Measurements from ENCODE around the gene CLEC7A.

CLEC7A gene

DNA sequence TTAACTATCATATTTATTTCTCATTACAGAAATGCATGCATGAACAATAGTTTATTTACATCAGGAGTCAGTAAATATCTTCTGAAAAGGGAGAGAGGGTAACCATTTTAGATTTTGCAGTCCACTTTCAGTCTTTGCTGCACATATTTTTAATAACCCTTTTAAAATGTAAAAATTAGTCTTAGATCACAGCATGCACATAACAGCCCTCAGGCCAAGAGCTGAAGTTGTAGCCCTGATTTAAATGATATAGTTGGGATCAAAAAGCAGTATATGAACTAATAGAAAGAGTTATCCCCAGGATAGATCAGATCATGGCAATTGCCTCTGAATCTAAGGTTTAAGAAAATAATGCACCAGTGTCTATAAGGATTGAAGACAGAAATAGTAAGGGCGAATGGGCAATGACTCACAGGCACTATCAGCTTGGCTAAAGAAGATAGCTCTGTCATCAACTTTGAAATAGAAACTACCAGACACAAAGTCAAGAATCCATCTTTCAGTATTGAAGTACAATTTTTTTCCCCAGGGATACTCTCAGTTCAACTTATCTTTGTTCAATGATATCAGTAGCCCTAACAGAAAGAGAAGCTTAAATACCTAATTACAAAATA is 13.1 kb upstream of the CLEC7A start:
- TF ChIP-seq, protein P1, sequence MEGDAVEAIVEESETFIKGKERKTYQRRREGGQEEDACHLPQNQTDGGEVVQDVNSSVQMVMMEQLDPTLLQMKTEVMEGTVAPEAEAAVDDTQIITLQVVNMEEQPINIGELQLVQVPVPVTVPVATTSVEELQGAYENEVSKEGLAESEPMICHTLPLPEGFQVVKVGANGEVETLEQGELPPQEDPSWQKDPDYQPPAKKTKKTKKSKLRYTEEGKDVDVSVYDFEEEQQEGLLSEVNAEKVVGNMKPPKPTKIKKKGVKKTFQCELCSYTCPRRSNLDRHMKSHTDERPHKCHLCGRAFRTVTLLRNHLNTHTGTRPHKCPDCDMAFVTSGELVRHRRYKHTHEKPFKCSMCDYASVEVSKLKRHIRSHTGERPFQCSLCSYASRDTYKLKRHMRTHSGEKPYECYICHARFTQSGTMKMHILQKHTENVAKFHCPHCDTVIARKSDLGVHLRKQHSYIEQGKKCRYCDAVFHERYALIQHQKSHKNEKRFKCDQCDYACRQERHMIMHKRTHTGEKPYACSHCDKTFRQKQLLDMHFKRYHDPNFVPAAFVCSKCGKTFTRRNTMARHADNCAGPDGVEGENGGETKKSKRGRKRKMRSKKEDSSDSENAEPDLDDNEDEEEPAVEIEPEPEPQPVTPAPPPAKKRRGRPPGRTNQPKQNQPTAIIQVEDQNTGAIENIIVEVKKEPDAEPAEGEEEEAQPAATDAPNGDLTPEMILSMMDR (IDR thresholded peaks at IDR 0.05; ENCODE audit: borderline replicate concordance, insufficient read depth, low read depth, low read length) = no peak
- no peak overlapping the region for H3K4me3 ChIP-seq (ENCODE audit: low read depth, low read length)

DNA sequence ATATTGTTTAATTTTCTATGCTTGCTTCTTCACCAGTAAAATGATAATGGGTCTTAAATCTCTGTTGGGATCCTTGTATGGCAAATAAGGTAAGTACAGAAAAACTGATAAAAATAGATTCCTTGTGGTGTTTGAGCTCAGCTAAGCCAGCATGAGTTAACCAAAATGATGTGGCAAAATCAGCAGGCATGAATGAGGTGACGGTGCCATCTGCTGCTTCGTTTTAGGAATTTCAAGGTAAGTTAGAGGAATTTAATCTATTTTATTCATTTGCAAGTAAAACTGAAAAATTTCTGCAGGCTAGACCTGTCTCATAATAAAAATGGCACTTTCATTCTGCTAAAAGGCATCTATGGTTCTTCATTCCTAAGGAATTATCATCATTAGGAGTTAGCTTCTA is 10.0 kb upstream of the CLEC7A start:
- H3K4me3 ChIP-seq (ENCODE audit: low read depth, low read length) = no peak overlapping the region
- TF ChIP-seq, protein P1 (IDR thresholded peaks at IDR 0.05; ENCODE audit: borderline replicate concordance, insufficient read depth, low read depth, low read length) = peak; percentile 31; the same call in 1 of the 2 replicates

DNA sequence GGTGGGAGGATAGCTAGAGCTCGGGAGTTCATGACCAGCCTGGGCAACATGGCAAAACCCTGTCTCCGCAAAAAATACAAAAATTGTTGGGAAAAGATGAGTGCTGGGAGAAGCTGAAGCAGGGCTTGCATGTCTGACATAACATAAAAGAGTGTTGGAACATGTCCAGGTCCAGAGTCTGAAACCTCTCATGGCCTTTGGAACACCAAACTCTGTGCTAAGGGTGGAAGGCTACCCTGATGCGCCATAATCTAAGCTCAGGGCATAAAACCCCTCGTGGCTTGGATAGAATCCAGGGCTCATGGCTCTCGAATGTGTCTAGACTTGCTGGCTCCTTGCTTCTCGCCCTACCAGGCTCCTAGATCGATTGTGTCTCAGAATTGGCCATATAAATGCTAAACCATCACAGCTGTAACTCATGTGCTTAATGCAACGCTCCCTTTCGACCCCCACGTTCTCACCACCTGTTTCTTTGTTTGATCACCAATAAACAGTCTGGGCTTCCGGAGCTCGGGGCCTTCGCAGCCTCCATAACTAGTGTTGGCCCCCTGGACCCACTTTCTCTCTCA is 6.7 kb upstream of the CLEC7A start:
- TF ChIP-seq, protein P1 (IDR thresholded peaks at IDR 0.05; ENCODE audit: borderline replicate concordance, insufficient read depth, low read depth, low read length) = no peak
- no peak overlapping the region for H3K4me3 ChIP-seq (ENCODE audit: low read depth, low read length)

DNA sequence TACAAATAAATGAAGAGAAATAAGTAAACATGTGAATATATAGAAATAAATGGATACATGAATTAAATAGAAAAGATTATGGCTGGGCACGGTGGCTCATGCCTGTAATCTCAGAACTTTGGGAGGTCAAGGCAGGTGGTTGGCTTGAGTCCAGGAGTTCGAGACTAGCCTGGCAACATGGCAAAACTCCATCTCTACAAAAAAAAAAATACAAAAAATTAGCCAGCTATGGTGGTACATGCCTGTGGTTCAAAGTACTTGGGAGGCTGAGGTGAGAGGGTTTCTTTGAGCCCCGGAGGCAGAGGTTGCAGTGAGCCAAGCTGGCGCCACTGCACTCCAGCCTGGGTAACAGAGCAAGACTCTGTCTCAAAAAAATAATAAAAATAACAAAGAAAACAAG is 5.1 kb upstream of the CLEC7A start:
- TF ChIP-seq, protein P1 (IDR thresholded peaks at IDR 0.05; ENCODE audit: borderline replicate concordance, insufficient read depth, low read depth, low read length) = no peak
- no peak overlapping the region for H3K4me3 ChIP-seq (ENCODE audit: low read depth, low read length)

DNA sequence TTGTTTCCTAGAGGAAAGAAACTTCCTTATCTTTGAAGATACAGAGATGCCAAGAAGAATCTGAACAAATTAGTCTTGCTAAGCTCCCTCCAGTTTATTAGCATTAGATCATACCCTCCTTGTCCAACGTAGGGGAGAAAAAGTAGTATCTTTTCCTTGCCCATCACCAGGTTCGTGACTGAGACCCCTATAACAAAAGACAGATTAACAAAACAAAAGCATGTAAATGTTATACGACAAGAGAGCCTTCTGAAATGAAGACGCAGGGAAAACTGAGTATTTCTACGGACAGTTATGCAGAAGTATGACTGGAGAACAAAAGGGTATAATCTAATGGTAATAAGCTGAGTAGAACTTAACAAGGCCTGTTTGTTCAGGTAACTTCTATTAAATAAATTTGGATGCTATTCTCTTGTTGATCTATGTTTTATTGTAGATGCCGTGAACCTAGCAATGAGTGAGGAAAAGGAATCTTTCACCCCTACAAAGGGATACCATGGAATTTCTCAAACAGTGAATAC is 2.9 kb upstream of the CLEC7A start:
- no peak overlapping the region for H3K4me3 ChIP-seq (ENCODE audit: low read depth, low read length)
- TF ChIP-seq, protein P1 (IDR thresholded peaks at IDR 0.05; ENCODE audit: borderline replicate concordance, insufficient read depth, low read depth, low read length) = no peak

DNA sequence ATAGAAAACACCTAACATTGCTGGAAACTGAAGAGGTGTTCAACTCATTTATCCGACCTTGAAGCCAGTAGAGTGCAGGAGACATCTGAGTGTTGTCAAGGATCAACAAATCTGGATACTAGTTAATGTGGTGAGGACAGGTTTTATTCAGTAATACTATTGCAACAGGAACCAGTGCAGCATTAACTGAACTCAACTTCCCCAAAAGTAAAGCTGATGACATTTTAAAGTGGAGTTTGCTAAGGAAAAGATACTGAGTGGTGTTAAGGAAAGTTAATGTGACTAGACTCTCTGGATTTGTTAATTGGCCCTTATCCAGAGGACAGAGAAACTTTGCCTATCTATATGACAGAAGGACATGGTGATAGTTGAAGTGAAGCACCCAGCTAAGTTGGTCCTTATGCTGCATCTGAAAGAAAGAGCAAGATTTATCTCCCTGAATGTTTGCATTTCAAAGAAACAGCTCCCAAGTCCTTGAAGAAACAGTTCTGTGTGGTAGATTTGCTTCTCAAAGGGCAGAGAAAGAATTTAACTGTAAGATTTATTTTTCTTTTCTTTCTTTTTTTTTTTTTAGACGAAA is 1.2 kb upstream of the CLEC7A start:
- H3K4me3 ChIP-seq (ENCODE audit: low read depth, low read length) = no peak overlapping the region
- TF ChIP-seq, protein P1 (IDR thresholded peaks at IDR 0.05; ENCODE audit: borderline replicate concordance, insufficient read depth, low read depth, low read length) = no peak

DNA sequence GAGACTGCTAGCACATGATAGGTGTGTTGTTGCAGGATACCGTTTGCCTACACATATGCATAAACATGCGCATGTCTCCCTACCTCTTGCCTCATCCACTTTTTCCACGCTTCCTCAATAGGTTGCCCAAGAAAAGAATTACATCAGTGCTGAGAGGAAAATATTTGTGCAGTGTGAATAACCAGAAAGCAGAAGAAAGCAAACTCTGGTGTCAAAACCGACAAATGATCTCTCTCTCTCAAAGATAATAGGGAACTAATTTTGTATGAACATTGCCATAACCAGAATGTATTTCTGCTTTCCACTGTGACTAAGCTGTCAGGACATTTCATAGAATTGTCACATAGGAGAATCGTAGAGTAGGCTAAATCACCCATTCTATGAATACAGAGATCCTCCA is 1.3 kb downstream of the CLEC7A start:
- H3K4me3 ChIP-seq (ENCODE audit: low read depth, low read length) = no peak overlapping the region
- TF ChIP-seq, protein P1 (IDR thresholded peaks at IDR 0.05; ENCODE audit: borderline replicate concordance, insufficient read depth, low read depth, low read length) = no peak

All from GM12875 (cell line).